ENCODE results near the gene CNTNAP5.

CNTNAP5 gene

DNA sequence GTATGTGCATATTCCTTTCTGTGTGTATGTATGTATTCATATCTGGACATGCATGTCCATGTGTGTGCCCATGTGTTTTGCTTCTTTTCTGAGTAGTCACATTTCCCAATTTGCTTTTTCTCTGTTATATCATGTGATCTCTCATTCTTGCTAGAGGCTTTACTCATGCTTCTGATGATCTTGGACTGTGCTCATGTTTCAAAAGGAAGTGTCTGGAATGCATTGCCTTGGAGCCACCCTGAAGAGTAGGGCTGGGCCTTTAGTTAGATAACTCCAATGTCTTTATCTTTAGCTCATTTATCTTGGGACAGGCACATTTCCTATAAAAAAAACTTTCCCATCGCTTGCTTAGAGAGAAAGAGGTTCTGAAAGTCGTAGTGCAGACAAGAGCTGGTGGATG is 859.2 kb downstream of the CNTNAP5 start:
- ChIA-PET POLR2A (no interaction called here), CTCF (no interaction called here)
- no peak for DNase-seq (ENCODE audit: extremely low spot score)
- no peak for TF ChIP-seq SUZ12 (IDR thresholded peaks at IDR 0.05)
- TF ChIP-seq TARDBP (IDR thresholded peaks at IDR 0.05), result no peak
- TF ChIP-seq, protein P1, sequence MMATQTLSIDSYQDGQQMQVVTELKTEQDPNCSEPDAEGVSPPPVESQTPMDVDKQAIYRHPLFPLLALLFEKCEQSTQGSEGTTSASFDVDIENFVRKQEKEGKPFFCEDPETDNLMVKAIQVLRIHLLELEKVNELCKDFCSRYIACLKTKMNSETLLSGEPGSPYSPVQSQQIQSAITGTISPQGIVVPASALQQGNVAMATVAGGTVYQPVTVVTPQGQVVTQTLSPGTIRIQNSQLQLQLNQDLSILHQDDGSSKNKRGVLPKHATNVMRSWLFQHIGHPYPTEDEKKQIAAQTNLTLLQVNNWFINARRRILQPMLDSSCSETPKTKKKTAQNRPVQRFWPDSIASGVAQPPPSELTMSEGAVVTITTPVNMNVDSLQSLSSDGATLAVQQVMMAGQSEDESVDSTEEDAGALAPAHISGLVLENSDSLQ (IDR thresholded peaks at IDR 0.05), result no peak
- no peak for TF ChIP-seq FOXM1 (IDR thresholded peaks at IDR 0.05; ENCODE audit: borderline replicate concordance)
- no peak for TF ChIP-seq LEF1 (IDR thresholded peaks at IDR 0.05; ENCODE audit: borderline replicate concordance)
- no peak for TF ChIP-seq NFRKB (IDR thresholded peaks at IDR 0.05)
- no peak for TF ChIP-seq ZNF384 (IDR thresholded peaks at IDR 0.05)
- no peak for TF ChIP-seq HDGF (IDR thresholded peaks at IDR 0.05; ENCODE audit: borderline replicate concordance)
- no peak for TF ChIP-seq BHLHE40 (IDR thresholded peaks at IDR 0.05; ENCODE audit: borderline replicate concordance)
- TF ChIP-seq ELF4 (IDR thresholded peaks at IDR 0.05), result no peak

DNA sequence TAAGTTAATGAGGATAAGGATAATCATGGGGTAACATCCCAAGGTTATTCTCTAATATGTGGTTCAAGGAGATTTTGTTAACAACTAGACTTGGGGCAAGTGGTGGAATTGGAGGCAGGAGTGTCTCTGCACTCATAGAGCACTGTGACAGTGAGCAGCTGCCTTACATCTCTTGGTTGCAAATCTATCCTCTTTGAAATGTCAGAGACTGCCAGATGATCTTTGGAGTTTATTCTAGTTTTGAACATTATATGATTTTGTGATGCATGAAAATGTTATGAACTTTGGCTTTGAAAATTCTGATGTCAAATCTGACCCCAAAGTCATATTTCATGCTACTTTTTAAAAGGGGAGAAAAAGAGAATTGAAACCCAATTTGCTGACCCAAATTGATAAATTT is 861.1 kb downstream of the CNTNAP5 start:
- ChIA-PET CTCF (no interaction called here), POLR2A (no interaction called here)
- DNase-seq (ENCODE audit: extremely low spot score), result no peak
- no peak for TF ChIP-seq L3MBTL2 (conservative IDR thresholded peaks at IDR 0.05)
- no peak for TF ChIP-seq LEF1 (IDR thresholded peaks at IDR 0.05; ENCODE audit: borderline replicate concordance)
- TF ChIP-seq FOXM1 (IDR thresholded peaks at IDR 0.05; ENCODE audit: borderline replicate concordance), result no peak
- no peak for TF ChIP-seq ELF4 (IDR thresholded peaks at IDR 0.05)
- no peak for TF ChIP-seq SUZ12 (IDR thresholded peaks at IDR 0.05)
- TF ChIP-seq ZNF384 (IDR thresholded peaks at IDR 0.05), result no peak
- no peak for TF ChIP-seq BHLHE40 (IDR thresholded peaks at IDR 0.05; ENCODE audit: borderline replicate concordance)
- no peak for TF ChIP-seq FOXA1 (IDR thresholded peaks at IDR 0.05)
- no peak for TF ChIP-seq FOXK2 (IDR thresholded peaks at IDR 0.05)
- no peak for TF ChIP-seq NFRKB (IDR thresholded peaks at IDR 0.05)
- TF ChIP-seq, protein P1 (IDR thresholded peaks at IDR 0.05), result no peak
- TF ChIP-seq ARNT (IDR thresholded peaks at IDR 0.05), result no peak
- no peak for TF ChIP-seq HDGF (IDR thresholded peaks at IDR 0.05; ENCODE audit: borderline replicate concordance)
- TF ChIP-seq CTBP1 (IDR thresholded peaks at IDR 0.05; ENCODE audit: borderline replicate concordance), result no peak
- no peak for TF ChIP-seq SP1 (IDR thresholded peaks at IDR 0.05)
- no peak for TF ChIP-seq TARDBP (IDR thresholded peaks at IDR 0.05)

DNA sequence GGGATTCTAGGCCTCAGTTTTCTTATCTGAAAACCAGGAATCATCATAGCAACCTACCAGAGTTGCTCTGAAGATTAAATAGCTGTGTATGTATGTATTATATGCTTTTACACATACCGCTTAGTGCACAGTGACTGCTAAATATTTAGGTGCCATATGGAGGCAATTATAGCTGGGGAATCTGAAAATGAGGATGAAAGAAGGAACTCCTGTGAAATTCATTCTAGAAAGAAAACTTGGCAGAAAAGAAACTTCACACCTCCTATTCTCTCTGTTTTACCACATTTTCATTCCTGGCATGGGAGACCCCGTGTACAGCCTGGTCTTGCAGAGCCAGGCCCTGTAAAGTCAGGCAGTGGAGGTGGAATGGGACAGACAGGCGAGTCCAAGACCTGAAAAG is 862.4 kb downstream of the CNTNAP5 start:
- no peak for TF ChIP-seq LEF1 (IDR thresholded peaks at IDR 0.05; ENCODE audit: borderline replicate concordance)
- no peak for TF ChIP-seq L3MBTL2 (conservative IDR thresholded peaks at IDR 0.05)
- POLR2A ChIA-PET, result no interaction called here
- DNase-seq (ENCODE audit: extremely low spot score), result no peak
- CTCF ChIA-PET, result no interaction called here

DNA sequence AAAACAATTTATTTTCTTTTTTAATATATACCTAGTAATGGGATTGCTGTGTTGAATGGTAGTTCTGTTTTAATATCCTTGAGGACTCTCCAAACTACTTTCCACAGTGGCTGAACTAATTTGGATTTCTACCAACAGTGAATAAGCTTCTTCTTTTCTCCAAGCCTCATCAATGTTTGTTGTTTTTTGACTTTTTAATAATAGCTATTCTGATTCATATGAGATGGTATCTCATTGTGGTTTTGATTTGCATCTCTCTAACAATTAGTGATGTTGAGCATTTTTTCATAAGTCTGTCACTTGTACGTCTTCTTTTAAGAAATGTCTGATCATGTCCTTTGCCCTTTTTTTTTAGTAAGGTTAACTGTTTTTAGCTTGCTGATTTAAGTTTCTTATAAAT is 863.3 kb downstream of the CNTNAP5 start:
- no peak for DNase-seq (ENCODE audit: extremely low spot score)
- POLR2A ChIA-PET, result no interaction called here
- no peak for TF ChIP-seq SP1 (IDR thresholded peaks at IDR 0.05)
- CTCF ChIA-PET, result interaction anchor here (0.7 kb wide), 1 partner anchor 10 kb away, joined by 3 read pairs; no protein-coding TSS in a partner anchor

DNA sequence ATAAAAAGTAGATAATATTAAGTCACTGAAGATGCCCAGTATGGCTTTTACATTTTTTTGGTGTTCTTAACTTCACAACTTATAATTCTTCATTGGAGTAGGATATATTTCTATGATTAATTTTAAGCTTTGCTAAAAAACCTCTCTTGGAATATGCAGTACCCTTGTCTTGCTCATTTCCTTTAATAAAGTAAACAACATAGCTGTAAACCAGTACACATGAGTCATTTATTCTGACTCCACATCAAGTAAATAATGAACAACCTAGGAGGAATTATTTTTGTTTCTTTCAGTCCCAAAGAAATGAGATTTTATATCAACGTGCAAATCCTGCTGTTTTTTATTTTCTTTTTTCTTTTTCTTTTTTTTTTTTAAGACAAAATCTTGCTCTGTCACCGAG is 869.1 kb downstream of the CNTNAP5 start:
- ChIA-PET CTCF (no interaction called here), POLR2A (no interaction called here)
- TF ChIP-seq NFRKB (IDR thresholded peaks at IDR 0.05), result no peak
- no peak for TF ChIP-seq HDGF (IDR thresholded peaks at IDR 0.05; ENCODE audit: borderline replicate concordance)
- TF ChIP-seq L3MBTL2 (conservative IDR thresholded peaks at IDR 0.05), result no peak
- TF ChIP-seq SUZ12 (IDR thresholded peaks at IDR 0.05), result no peak
- no peak for TF ChIP-seq FOXA1 (IDR thresholded peaks at IDR 0.05)
- TF ChIP-seq FOXK2 (IDR thresholded peaks at IDR 0.05), result no peak
- TF ChIP-seq LEF1 (IDR thresholded peaks at IDR 0.05; ENCODE audit: borderline replicate concordance), result no peak
- no peak for TF ChIP-seq SP1 (IDR thresholded peaks at IDR 0.05)
- no peak for DNase-seq (ENCODE audit: extremely low spot score)

DNA sequence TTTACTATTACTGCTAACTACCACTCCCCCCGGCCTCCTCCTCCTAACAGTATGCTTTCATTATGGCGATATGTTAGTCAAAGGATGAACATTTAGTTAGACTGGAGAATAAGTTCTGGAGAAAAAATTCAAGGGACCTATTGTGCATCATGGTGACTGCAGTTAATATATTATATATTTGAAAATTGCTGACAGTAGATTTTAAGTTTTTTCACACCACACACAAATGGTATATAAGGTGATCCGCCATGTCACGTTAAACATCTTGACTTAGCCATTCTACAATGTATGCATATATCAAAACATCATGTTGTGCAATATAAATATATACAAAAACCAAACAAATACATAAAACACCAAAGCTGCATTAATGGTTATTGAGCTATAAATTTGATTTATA is 873.7 kb downstream of the CNTNAP5 start:
- ChIA-PET CTCF (no interaction called here), POLR2A (no interaction called here)
- no peak for DNase-seq (ENCODE audit: extremely low spot score)
- no peak for TF ChIP-seq FOXK2 (IDR thresholded peaks at IDR 0.05)
- no peak for TF ChIP-seq SP1 (IDR thresholded peaks at IDR 0.05)
- no peak for TF ChIP-seq ELF4 (IDR thresholded peaks at IDR 0.05)
- TF ChIP-seq, protein P1 (IDR thresholded peaks at IDR 0.05), result no peak
- TF ChIP-seq TARDBP (IDR thresholded peaks at IDR 0.05), result no peak
- no peak for TF ChIP-seq ARNT (IDR thresholded peaks at IDR 0.05)

DNA sequence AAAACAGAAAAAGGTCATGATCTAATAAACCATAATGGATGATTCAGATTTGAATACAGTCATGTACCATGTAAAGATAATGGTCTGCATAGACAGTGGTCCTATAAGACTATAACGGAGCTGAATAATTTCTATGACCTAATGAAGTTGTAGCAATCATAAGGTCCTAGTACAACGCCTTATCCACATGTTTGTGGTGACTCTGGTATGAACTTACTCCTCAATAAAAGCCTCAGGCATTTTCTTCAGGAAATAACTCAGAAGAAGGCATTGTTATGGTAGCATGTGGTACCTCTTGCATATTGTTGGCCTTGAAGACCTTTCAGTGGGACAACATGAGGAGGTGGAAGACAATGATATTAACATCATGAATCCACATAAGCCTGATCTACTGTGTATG is 883.3 kb downstream of the CNTNAP5 start:
- CTCF ChIA-PET, result no interaction called here
- DNase-seq (ENCODE audit: extremely low spot score), result no peak
- POLR2A ChIA-PET, result no interaction called here
- no peak for TF ChIP-seq CTBP1 (IDR thresholded peaks at IDR 0.05; ENCODE audit: borderline replicate concordance)
- TF ChIP-seq BHLHE40 (IDR thresholded peaks at IDR 0.05; ENCODE audit: borderline replicate concordance), result no peak
- TF ChIP-seq FOXM1 (IDR thresholded peaks at IDR 0.05; ENCODE audit: borderline replicate concordance), result no peak

DNA sequence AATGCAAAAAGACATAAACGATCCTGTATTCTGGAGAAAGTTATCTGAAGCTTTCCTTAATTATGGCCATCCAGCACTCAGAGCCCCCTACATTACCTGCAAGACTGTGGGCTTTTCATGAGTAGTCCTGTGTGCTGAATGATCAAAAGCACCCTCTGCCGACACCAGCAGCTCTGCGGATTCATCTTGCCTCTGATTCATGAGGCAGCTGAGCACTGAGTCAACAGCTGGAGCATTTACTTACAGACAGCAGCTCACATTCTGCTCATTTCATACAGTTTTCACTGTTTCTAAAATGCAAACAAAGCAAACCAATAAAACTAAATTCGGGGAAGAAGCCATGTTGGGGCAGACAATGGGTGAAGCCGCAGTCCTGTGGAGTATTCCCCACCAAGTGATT is 886.5 kb downstream of the CNTNAP5 start:
- TF ChIP-seq SP1 (IDR thresholded peaks at IDR 0.05) (no peak), HDGF (IDR thresholded peaks at IDR 0.05; ENCODE audit: borderline replicate concordance) (no peak)
- ChIA-PET POLR2A (no interaction called here), CTCF (no interaction called here)
- no peak for DNase-seq (ENCODE audit: extremely low spot score)

All from HEK293T (cell line).